Esophagus mucosa (tissue), 1 donor: ENCODE data around the gene SEPTIN8. TPM values are rescaled to one million over a fixed set of nuclear protein-coding genes. Genes with fewer than 3 reads are reported as not detected.

Source experiments
- total RNA-seq: library from RNA; stranded (reverse); gene quantifications from one replicate; pipeline ENCODE4 v1.2.4, GENCODE V29; 2023
- donor health status: DM: yes; HTN: yes; CAD: no.

Gene SEPTIN8
- total RNA-seq, 1 donor from 2014 or later: 46.0 TPM

Other genes with a start within 250 kb of the SEPTIN8 start
- not detected for gene IL5, start 233.7 kb downstream of the SEPTIN8 start, total RNA-seq
- gene RAD50, start 220.3 kb downstream of the SEPTIN8 start, total RNA-seq: 23.1 TPM
- gene IL13, start 119.1 kb downstream of the SEPTIN8 start, total RNA-seq: not detected
- gene IL4, start 103.2 kb downstream of the SEPTIN8 start, total RNA-seq: not detected
- 5.5 TPM for gene KIF3A, start 39.7 kb downstream of the SEPTIN8 start, total RNA-seq
- not detected for gene CCNI2, start 29.8 kb downstream of the SEPTIN8 start, total RNA-seq
- gene SOWAHA, start 36.1 kb upstream of the SEPTIN8 start, total RNA-seq: 0.04 TPM
- 6.9 TPM for gene SHROOM1, start 53.4 kb upstream of the SEPTIN8 start, total RNA-seq
- 0.36 TPM for gene GDF9, start 89.2 kb upstream of the SEPTIN8 start, total RNA-seq
- gene UQCRQ, start 89.4 kb upstream of the SEPTIN8 start, total RNA-seq: 509 TPM
- gene LEAP2, start 96.4 kb upstream of the SEPTIN8 start, total RNA-seq: 0.68 TPM
- 74.3 TPM for gene AFF4, start 186.4 kb upstream of the SEPTIN8 start, total RNA-seq
- gene ZCCHC10, start 249.3 kb upstream of the SEPTIN8 start, total RNA-seq: 20.1 TPM